IMR-90 (cell line): ENCODE results near the gene TMEM263. TPM values are rescaled to one million over a fixed set of nuclear protein-coding genes. Genes with fewer than 3 reads are reported as not detected.

Experiments
- ATAC-seq: fragments of 200-7000 bp; cut with Tn5 transposase; 2 replicates; pipeline ENCODE4 v1.9.1; 2020; ENCODE audit warnings: low read depth, mild to moderate bottlenecking, moderate library complexity
- BruUV-seq: library from RNA; stranded (reverse); fragments of 400-500 nt; replicated peaks from 2 replicates; lab custom pipeline; 2021; lab: Mats Ljungman, UMichigan
- CTCF ChIA-PET: fragments of 300-600 bp; formaldehyde crosslinking; extraction: SDS; loops from one replicate; lab custom pipeline; 2021; ENCODE audit warnings: antibody characterized with exemption; lab: Yijun Ruan, JAX
- POLR2A ChIA-PET: fragments of 300-600 bp; sonication (Branson Sonifier 250); formaldehyde crosslinking; loops from one replicate; lab custom pipeline; 2022; ENCODE audit warnings: antibody characterized with exemption; ENCODE audit not compliant: unreplicated experiment; lab: Charles Lee
- DNase-seq: peaks from one replicate; pipeline ENCODE4 v3.0.0; 2013
- H2AFZ ChIP-seq: replicated peaks from 2 replicates; pipeline ENCODE3; 2013; ENCODE audit warnings: low read length, mild to moderate bottlenecking; ENCODE audit not compliant: poor library complexity
- H2AK5ac ChIP-seq: 2 replicates; pipeline ENCODE4 v1.6.1; 2013; ENCODE audit warnings: low read depth, low read length, inconsistent platforms
- H2AK9ac ChIP-seq: replicated peaks from 2 replicates; pipeline ENCODE3; 2013; ENCODE audit warnings: mild to moderate bottlenecking, low read depth, low read length, moderate library complexity; ENCODE audit not compliant: poor library complexity
- H2BK120ac ChIP-seq: 2 replicates; pipeline ENCODE4 v1.6.1; 2013; ENCODE audit warnings: low read depth, low read length, inconsistent platforms
- H2BK15ac ChIP-seq: 3 replicates; pipeline ENCODE4 v1.6.1; 2013; ENCODE audit warnings: low read depth, low read length, inconsistent platforms
- H2BK20ac ChIP-seq: 2 replicates; pipeline ENCODE4 v1.6.1; 2013; ENCODE audit warnings: low read depth, mild to moderate bottlenecking, inconsistent platforms, low read length, moderate library complexity
- H2BK5ac ChIP-seq: 2 replicates; pipeline ENCODE4 v1.6.1; 2013; ENCODE audit warnings: mild to moderate bottlenecking, low read depth, low read length, inconsistent platforms; ENCODE audit not compliant: poor library complexity, severe bottlenecking
- H3K14ac ChIP-seq: replicated peaks from 2 replicates; pipeline ENCODE4 v1.6.1; 2013; ENCODE audit warnings: low read depth, low read length, inconsistent platforms
- H3K18ac ChIP-seq: 2 replicates; pipeline ENCODE4 v1.6.1; 2013; ENCODE audit warnings: low read depth, low read length, control low read depth
- H3K23ac ChIP-seq: 2 replicates; pipeline ENCODE4 v1.6.1; 2013; ENCODE audit warnings: low read depth, low read length, inconsistent platforms
- H3K27ac ChIP-seq: 2 replicates; pipeline ENCODE4 v1.5.1; 2013; ENCODE audit warnings: mild to moderate bottlenecking, control low read depth, low read length; ENCODE audit not compliant: insufficient read depth
- H3K27me3 ChIP-seq: 2 replicates; pipeline ENCODE4 v1.6.1; 2013; ENCODE audit warnings: low read length; ENCODE audit not compliant: control insufficient read depth, insufficient read depth
- H3K36me3 ChIP-seq: 2 replicates; pipeline ENCODE4 v1.6.1; 2013; ENCODE audit warnings: low read length, mixed read lengths; ENCODE audit not compliant: control insufficient read depth, insufficient read depth
- H3K4ac ChIP-seq: 2 replicates; pipeline ENCODE4 v1.6.1; 2013; ENCODE audit warnings: low read depth, low read length, inconsistent platforms
- H3K4me1 ChIP-seq: 2 replicates; pipeline ENCODE4 v1.6.1; 2013; ENCODE audit warnings: low read length, mixed read lengths; ENCODE audit not compliant: control insufficient read depth, insufficient read depth
- H3K4me2 ChIP-seq: 2 replicates; pipeline ENCODE4 v1.6.1; 2013; ENCODE audit warnings: low read depth, mild to moderate bottlenecking, control low read depth, low read length, moderate library complexity
- H3K4me3 ChIP-seq: 2 replicates; pipeline ENCODE4 v1.5.1; 2013; ENCODE audit warnings: low read depth, mild to moderate bottlenecking, control low read depth, low read length, moderate library complexity; ENCODE audit not compliant: insufficient read depth
- H3K56ac ChIP-seq: 2 replicates; pipeline ENCODE4 v1.6.1; 2013; ENCODE audit warnings: low read length, inconsistent platforms; ENCODE audit not compliant: insufficient read depth; ENCODE audit errors: extremely low read depth
- H3K79me1 ChIP-seq, 2 experiments: 2 replicates each; pipeline ENCODE4 v1.6.1; 2013; ENCODE audit warnings: low read length in 2 of 2, inconsistent platforms in 1 of 2, low read depth in 1 of 2
- H3K9ac ChIP-seq: 2 replicates; pipeline ENCODE4 v1.6.1; 2013; ENCODE audit warnings: low read depth, low read length, control low read depth
- H3K9me1 ChIP-seq: 2 replicates; pipeline ENCODE4 v1.6.1; 2013; ENCODE audit warnings: low read length, inconsistent platforms; ENCODE audit not compliant: insufficient read depth
- H3K9me3 ChIP-seq: 2 replicates; pipeline ENCODE4 v1.6.1; 2013; ENCODE audit warnings: low read length; ENCODE audit not compliant: control insufficient read depth, insufficient read depth
- H4K20me1 ChIP-seq: 2 replicates; pipeline ENCODE4 v1.6.1; 2013; ENCODE audit warnings: low read length, inconsistent platforms; ENCODE audit not compliant: insufficient read depth
- H4K5ac ChIP-seq: 2 replicates; pipeline ENCODE4 v1.6.1; 2013; ENCODE audit warnings: mild to moderate bottlenecking, low read depth, low read length, control low read depth
- H4K8ac ChIP-seq, 2 experiments: 2 replicates each; pipeline ENCODE4 v1.6.1; 2013; ENCODE audit warnings: low read depth in 2 of 2, low read length in 2 of 2, control low read depth in 1 of 2, inconsistent platforms in 1 of 2
- H4K91ac ChIP-seq: 2 replicates; pipeline ENCODE4 v1.6.1; 2013; ENCODE audit warnings: low read depth, low read length, inconsistent platforms; ENCODE audit not compliant: insufficient read depth
- BHLHE40 ChIP-seq: fragments of 150-350 bp; IDR thresholded peaks from 2 replicates; pipeline ENCODE4 v1.6.1; 2016; ENCODE audit warnings: mild to moderate bottlenecking, low read depth, low read length
- CEBPB ChIP-seq: IDR thresholded peaks from 2 replicates; pipeline ENCODE4 v1.6.1; 2012; ENCODE audit warnings: low read depth, low read length, improper control_type of control experiment
- FOS ChIP-seq: fragments of 150-350 bp; IDR thresholded peaks from 2 replicates; pipeline ENCODE4 v1.6.1; 2016; ENCODE audit warnings: low read depth, low read length
- MAFK ChIP-seq: IDR thresholded peaks from 2 replicates; pipeline ENCODE4 v1.6.1; 2012; ENCODE audit warnings: low read depth, low read length, improper control_type of control experiment
- POLR2A ChIP-seq: IDR thresholded peaks from 2 replicates; pipeline ENCODE4 v1.6.1; 2012; ENCODE audit warnings: mild to moderate bottlenecking, low read depth, low read length
- RAD21 ChIP-seq: IDR thresholded peaks from 2 replicates; pipeline ENCODE4 v1.6.1; 2012; ENCODE audit warnings: low read length, improper control_type of control experiment
- SMC3 ChIP-seq: fragments of 150-350 bp; IDR thresholded peaks from 2 replicates; pipeline ENCODE4 v1.6.1; 2016; ENCODE audit warnings: low read depth, mild to moderate bottlenecking, antibody characterized with exemption, low read length, moderate library complexity
- WGBS, 2 experiments: methylation state at CpG; one replicate each; pipeline versions ENCODE4 v1.1.5 to v1.1.7; 2013; ENCODE audit warnings: missing lambda C conversion rate in 2 of 2; ENCODE audit not compliant: insufficient read length in 1 of 2; ENCODE audit errors: extremely low coverage in 2 of 2; 5-methylcytosine and 5-hydroxymethylcytosine counted together
- dilution Hi-C: fragments of 300-500 bp; cut with HindIII; formaldehyde crosslinking; loops from one replicate; pipeline ENCODE4 v1.14.3; 2018; ENCODE audit warnings: low sequenced_read_pairs; ENCODE audit not compliant: unreplicated experiment
- in situ Hi-C: fragments of 300-500 bp; cut with MboI; formaldehyde crosslinking; loops from 3 replicates; pipeline ENCODE4 v1.14.3; 2019; ENCODE audit warnings: low sequenced_read_pairs, inconsistent platforms, mixed read lengths
- intact Hi-C: fragments of 100-400 bp; cut with micrococcal nuclease; formaldehyde crosslinking; loops from 2 replicates; pipeline ENCODE4 v1.10.0; 2022
- polyA plus RNA-seq, 3 experiments: library from polyadenylated mRNA; depleted of rRNA; stranded (reverse); fragments of >200 nt; gene quantifications; 2 replicates each; pipeline ENCODE4 v1.2.3, GENCODE V29; 2012; ENCODE audit warnings: low replicate concordance in 1 of 3
- total RNA-seq: library from RNA; depleted of rRNA; stranded (reverse); fragments of >200 nt; gene quantifications from 2 replicates; pipeline ENCODE4 v1.2.3, GENCODE V29; 2012
- TF ChIP-seq, protein P1 (sequence below): fragments of 150-350 bp; IDR thresholded peaks from 2 replicates; pipeline ENCODE4 v1.6.1; 2016; ENCODE audit warnings: low read depth, mild to moderate bottlenecking, low read length, moderate library complexity, borderline replicate concordance
- TF ChIP-seq, protein P2 (sequence below): conservative IDR thresholded peaks from 2 replicates; pipeline ENCODE4 v1.5.1; 2012; ENCODE audit warnings: mild to moderate bottlenecking, low read depth, low read length, improper control_type of control experiment

TMEM263 gene
- total and polyA plus RNA-seq, 2 of the 4 experiments (the other 2 are of a cell fraction): 47.9 to 99.7 TPM

DNA sequence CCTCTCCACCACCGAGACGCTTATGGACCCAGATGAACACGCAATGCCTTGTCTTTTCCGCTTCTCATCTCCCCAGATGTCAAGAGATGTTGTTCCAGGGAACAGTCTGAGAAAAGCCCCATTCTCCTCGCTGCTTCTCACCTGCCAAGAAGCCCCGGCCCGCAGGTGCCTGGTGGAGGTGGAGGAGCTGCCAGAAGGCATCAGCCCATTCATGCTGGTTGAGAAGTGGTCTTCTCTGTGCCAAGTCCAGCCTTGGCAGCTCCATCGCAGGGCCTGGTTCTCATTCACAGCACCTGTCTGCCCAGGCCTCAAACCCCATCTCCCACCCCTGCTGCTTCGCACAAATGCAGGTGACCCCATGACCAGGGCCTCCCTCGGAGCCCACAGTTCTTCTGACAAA lies 42.3 kb upstream of the TMEM263 start:
- Histone ChIP-seq H4K91ac (no peak overlapping the region), H3K14ac (no peak overlapping the region), H2BK20ac (no peak overlapping the region), H3K4me2 (no peak overlapping the region), H4K5ac (no peak overlapping the region), H3K9me1 (no peaks in the 10 kb centered on the region), H4K20me1 (no peaks in the 10 kb centered on the region), H4K8ac (no peak overlapping the region), H3K4me1 (no peaks in the 10 kb centered on the region), H2AK9ac (no peak overlapping the region), H2AFZ (no peak overlapping the region), H3K36me3 (no peaks in the 10 kb centered on the region), H2AK5ac (no peak overlapping the region), H3K27ac (no peak overlapping the region), H3K18ac (no peak overlapping the region), H2BK15ac (no peak overlapping the region), H3K56ac (no peak overlapping the region), H3K23ac (no peak overlapping the region), H3K9ac (no peak overlapping the region), H2BK5ac (no peak overlapping the region), H3K9me3 (no peaks in the 10 kb centered on the region), H3K4ac (no peak overlapping the region), H2BK120ac (no peak overlapping the region), H3K79me1 (no peaks in the 10 kb centered on the region), H3K4me3 (no peak overlapping the region), H3K27me3 (peaks cover 7% of the 10 kb centered on the region)
- no TSS peak for BruUV-seq
- intact Hi-C loops (loop anchor here (10.0 kb wide), 1 partner anchor 139 kb away; the partner anchor contains the start of gene RIC8B), dilution Hi-C loops (loop anchor here (25.0 kb wide), 1 partner anchor 526 kb away; no protein-coding TSS in a partner anchor), in situ Hi-C loops (loop anchor here (10.0 kb wide), 1 partner anchor 679 kb away; no protein-coding TSS in a partner anchor)
- WGBS, 2 experiments: no CpG with 5 or more reads among the region's 10 CpGs
- POLR2A ChIA-PET: no interaction called here
- TF ChIP-seq POLR2A (no peak), MAFK (no peak), FOS (no peak), CEBPB (no peak), BHLHE40 (no peak), RAD21 (no peak), SMC3 (no peak)
- TF ChIP-seq, protein P1, sequence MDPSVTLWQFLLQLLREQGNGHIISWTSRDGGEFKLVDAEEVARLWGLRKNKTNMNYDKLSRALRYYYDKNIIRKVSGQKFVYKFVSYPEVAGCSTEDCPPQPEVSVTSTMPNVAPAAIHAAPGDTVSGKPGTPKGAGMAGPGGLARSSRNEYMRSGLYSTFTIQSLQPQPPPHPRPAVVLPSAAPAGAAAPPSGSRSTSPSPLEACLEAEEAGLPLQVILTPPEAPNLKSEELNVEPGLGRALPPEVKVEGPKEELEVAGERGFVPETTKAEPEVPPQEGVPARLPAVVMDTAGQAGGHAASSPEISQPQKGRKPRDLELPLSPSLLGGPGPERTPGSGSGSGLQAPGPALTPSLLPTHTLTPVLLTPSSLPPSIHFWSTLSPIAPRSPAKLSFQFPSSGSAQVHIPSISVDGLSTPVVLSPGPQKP: no peak
- TF ChIP-seq, protein P2, sequence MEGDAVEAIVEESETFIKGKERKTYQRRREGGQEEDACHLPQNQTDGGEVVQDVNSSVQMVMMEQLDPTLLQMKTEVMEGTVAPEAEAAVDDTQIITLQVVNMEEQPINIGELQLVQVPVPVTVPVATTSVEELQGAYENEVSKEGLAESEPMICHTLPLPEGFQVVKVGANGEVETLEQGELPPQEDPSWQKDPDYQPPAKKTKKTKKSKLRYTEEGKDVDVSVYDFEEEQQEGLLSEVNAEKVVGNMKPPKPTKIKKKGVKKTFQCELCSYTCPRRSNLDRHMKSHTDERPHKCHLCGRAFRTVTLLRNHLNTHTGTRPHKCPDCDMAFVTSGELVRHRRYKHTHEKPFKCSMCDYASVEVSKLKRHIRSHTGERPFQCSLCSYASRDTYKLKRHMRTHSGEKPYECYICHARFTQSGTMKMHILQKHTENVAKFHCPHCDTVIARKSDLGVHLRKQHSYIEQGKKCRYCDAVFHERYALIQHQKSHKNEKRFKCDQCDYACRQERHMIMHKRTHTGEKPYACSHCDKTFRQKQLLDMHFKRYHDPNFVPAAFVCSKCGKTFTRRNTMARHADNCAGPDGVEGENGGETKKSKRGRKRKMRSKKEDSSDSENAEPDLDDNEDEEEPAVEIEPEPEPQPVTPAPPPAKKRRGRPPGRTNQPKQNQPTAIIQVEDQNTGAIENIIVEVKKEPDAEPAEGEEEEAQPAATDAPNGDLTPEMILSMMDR: no peak
- DNase-seq: no peak
- CTCF ChIA-PET: no interaction called here
- ATAC-seq: no peak
